ENCODE measurements around the gene PRPF19. TPM values are rescaled to one million over a fixed set of nuclear protein-coding genes. Genes with fewer than 3 reads are reported as not detected.
A peak's percentile ranks its signal among the peaks of the same experiment; 100 is the strongest.

PRPF19 gene
- total and polyA plus RNA-seq, 2 of the 13 experiments (the other 11 are each of a cell fraction or from before 2014, with no cell fraction given): 27.4 to 91.1 TPM

DNA sequence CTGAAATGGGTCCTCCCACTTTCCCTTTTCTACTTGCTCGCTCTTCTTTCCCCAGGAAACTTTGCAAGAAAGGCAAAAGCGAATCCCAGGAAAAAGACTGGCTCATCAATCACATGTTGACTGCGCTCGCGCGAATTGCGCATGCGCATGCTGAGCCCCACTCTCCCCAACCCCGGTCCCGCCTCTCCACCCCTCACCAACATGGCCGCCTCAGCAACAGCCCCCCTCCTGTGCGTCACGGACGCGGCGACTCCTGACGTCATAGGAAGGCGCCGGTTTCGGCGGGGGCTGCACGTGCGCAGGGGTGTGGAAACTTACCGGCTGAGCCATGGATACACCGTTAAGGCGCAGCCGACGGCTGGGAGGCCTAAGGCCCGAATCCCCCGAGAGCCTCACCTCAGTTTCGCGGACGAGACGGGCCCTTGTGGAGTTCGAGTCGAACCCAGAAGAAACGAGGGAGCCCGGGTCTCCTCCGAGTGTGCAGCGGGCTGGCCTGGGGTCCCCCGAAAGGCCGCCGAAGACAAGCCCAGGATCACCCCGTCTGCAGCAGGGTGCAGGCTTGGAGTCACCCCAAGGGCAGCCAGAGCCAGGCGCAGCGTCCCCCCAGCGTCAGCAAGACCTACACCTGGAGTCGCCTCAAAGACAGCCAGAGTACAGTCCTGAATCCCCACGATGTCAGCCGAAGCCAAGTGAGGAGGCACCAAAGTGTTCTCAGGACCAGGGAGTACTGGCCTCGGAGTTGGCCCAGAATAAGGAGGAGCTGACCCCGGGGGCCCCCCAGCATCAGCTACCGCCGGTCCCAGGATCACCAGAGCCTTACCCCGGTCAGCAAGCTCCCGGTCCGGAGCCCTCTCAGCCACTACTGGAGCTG, 64.4 kb downstream of the PRPF19 start, which contains the start of gene CCDC86 (continued):
- TF ChIP-seq ZBTB40 (IDR thresholded peaks at IDR 0.05) (no peak), ZBTB40 (CRISPR knock-in tag; IDR thresholded peaks at IDR 0.05) (peak; percentile 84; the same call in 1 of the 2 replicates), RCOR2 (CRISPR knock-in tag; IDR thresholded peaks at IDR 0.05) (peak; percentile 57; the same call in 1 of the 2 replicates), HOXA9 (CRISPR knock-in tag; IDR thresholded peaks at IDR 0.05; ENCODE audit: borderline replicate concordance) (no peak), KAT8 (CRISPR knock-in tag; IDR thresholded peaks at IDR 0.05) (peak; percentile 97), HNRNPL (IDR thresholded peaks at IDR 0.05; ENCODE audit: low read depth, low read length) (no peak), JUNB (CRISPR knock-in tag; IDR thresholded peaks at IDR 0.05; ENCODE audit: borderline replicate concordance) (no peak), HDAC2 (CRISPR knock-in tag; IDR thresholded peaks at IDR 0.05) (peak; percentile 92), CEBPB (IDR thresholded peaks at IDR 0.05; ENCODE audit: borderline replicate concordance, low read depth, low read length) (no peak; the same call in 1 of the 2 replicates), ZNF687 (CRISPR knock-in tag; IDR thresholded peaks at IDR 0.05) (peak; percentile 98)
- TF ChIP-seq, protein P1, sequence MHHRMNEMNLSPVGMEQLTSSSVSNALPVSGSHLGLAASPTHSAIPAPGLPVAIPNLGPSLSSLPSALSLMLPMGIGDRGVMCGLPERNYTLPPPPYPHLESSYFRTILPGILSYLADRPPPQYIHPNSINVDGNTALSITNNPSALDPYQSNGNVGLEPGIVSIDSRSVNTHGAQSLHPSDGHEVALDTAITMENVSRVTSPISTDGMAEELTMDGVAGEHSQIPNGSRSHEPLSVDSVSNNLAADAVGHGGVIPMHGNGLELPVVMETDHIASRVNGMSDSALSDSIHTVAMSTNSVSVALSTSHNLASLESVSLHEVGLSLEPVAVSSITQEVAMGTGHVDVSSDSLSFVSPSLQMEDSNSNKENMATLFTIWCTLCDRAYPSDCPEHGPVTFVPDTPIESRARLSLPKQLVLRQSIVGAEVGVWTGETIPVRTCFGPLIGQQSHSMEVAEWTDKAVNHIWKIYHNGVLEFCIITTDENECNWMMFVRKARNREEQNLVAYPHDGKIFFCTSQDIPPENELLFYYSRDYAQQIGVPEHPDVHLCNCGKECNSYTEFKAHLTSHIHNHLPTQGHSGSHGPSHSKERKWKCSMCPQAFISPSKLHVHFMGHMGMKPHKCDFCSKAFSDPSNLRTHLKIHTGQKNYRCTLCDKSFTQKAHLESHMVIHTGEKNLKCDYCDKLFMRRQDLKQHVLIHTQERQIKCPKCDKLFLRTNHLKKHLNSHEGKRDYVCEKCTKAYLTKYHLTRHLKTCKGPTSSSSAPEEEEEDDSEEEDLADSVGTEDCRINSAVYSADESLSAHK (CRISPR knock-in tag; IDR thresholded peaks at IDR 0.05; ENCODE audit: borderline replicate concordance): no peak

Data from HepG2 (cell line).